ENCODE measurements around the gene FBXO22.

The FBXO22 gene

GRCh38 chr15:75884041-75884440 is 19.6 kb upstream of the FBXO22 start:
- H3K4me3 ChIP-seq, result no peak overlapping the region
- DNase-seq, result no peak
- no peaks in the 10 kb centered on the region for H3K9me3 ChIP-seq
- no peak overlapping the region for H3K27ac ChIP-seq
- H3K36me3 ChIP-seq, result peaks cover 4 to 19% (median 11%) of the 10 kb centered on the region in 3 donors
- H3K4me1 ChIP-seq, result no peaks in the 10 kb centered on the region
- no peak for TF ChIP-seq CTCF (IDR thresholded peaks at IDR 0.05)
- H3K27me3 ChIP-seq, result no peaks in the 10 kb centered on the region
- intact Hi-C loops (cut with DNase I; ENCODE audit: low total_unique reads), result no loop called here

GRCh38 chr15:75887178-75887577 is 16.5 kb upstream of the FBXO22 start:
- H3K9me3 ChIP-seq, result no peaks in the 10 kb centered on the region
- intact Hi-C loops (cut with DNase I; ENCODE audit: low total_unique reads), result no loop called here
- H3K4me1 ChIP-seq, result no peaks in the 10 kb centered on the region
- TF ChIP-seq CTCF (IDR thresholded peaks at IDR 0.05), result no peak
- H3K27ac ChIP-seq, result no peak overlapping the region
- no peak for DNase-seq
- no peak overlapping the region for H3K4me3 ChIP-seq
- peaks cover 4 to 8% (median 6%) of the 10 kb centered on the region in 3 donors for H3K36me3 ChIP-seq
- H3K27me3 ChIP-seq, result no peaks in the 10 kb centered on the region

DNA sequence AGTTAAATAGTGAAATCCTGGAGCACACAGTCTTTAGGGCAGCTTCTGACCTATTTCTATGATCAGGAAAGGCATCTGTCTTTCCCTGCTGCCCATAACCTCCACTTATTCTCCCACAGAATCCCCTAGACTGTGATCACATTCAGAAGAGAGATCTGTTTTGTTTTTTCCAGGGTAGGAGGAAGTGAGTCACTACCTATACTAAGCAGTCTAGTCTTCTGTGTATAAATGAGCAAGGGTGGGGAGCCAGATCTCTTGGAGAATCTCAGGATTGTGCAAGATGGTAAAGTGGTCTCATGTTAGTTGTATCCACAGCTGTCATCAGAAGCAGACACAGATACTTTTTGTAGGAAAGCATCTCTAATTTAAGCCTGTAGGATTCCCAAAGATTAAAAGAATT is 11.8 kb upstream of the FBXO22 start:
- no peak for DNase-seq
- intact Hi-C loops (cut with DNase I; ENCODE audit: low total_unique reads), result no loop called here
- H3K27me3 ChIP-seq, result no peaks in the 10 kb centered on the region
- peaks cover 0 to 10% (median 0%) of the 10 kb centered on the region in 3 donors for H3K36me3 ChIP-seq
- H3K4me3 ChIP-seq, result no peak overlapping the region
- H3K27ac ChIP-seq, result peak overlapping the region in 1 of 2 donors; percentile 16
- H3K4me1 ChIP-seq, result no peaks in the 10 kb centered on the region
- H3K9me3 ChIP-seq, result no peaks in the 10 kb centered on the region
- TF ChIP-seq CTCF (IDR thresholded peaks at IDR 0.05), result no peak

GRCh38 chr15:75895731-75896130 is 7.9 kb upstream of the FBXO22 start:
- intact Hi-C loops (cut with DNase I; ENCODE audit: low total_unique reads), result no loop called here
- no peaks in the 10 kb centered on the region for H3K4me1 ChIP-seq

GRCh38 chr15:75900577-75900976 is 3.1 kb upstream of the FBXO22 start:
- no peak overlapping the region for H3K4me3 ChIP-seq
- no peak for DNase-seq
- no peaks in the 10 kb centered on the region for H3K27me3 ChIP-seq
- H3K9me3 ChIP-seq, result no peaks in the 10 kb centered on the region
- no peak for TF ChIP-seq CTCF (IDR thresholded peaks at IDR 0.05)
- intact Hi-C loops (cut with DNase I; ENCODE audit: low total_unique reads), result no loop called here
- H3K36me3 ChIP-seq, result peaks cover 0 to 4% (median 0%) of the 10 kb centered on the region in 3 donors
- no peak overlapping the region for H3K27ac ChIP-seq
- H3K4me1 ChIP-seq, result peaks cover 0 to 16% (median 12%) of the 10 kb centered on the region in 4 donors

More at GRCh38 chr15:75895731-75896130, 7.9 kb upstream of the FBXO22 start:
- Histone ChIP-seq H3K27ac (no peak overlapping the region), H3K9me3 (no peaks in the 10 kb centered on the region), H3K36me3 (peaks cover 0 to 14% (median 0%) of the 10 kb centered on the region in 3 donors), H3K4me3 (no peak overlapping the region), H3K27me3 (no peaks in the 10 kb centered on the region)
- DNase-seq, result no peak
- no peak for TF ChIP-seq CTCF (IDR thresholded peaks at IDR 0.05)

DNA sequence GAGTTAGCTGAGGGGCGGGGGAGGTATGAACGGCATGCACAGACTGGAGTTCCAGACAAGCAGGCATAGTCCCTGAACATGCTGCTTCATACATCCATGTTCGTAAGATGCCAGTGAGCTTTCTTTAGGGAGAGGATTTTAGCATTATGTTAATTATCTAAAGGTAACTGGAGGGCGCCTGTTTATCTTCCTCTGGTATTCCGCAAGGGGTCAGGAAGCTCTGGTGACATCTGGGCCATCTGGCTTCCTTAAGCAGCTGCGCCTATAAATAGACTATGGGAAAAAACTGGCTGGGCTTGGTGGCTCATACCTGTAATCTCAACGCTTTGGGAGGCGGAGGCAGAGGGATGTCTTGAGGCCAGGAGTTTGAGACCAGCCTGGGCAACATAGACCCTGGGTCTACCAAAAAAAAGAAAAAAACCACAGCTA is 1.5 kb upstream of the FBXO22 start:
- Histone ChIP-seq H3K27me3 (no peaks in the 10 kb centered on the region), H3K36me3 (peaks cover 0 to 4% (median 0%) of the 10 kb centered on the region in 3 donors), H3K9me3 (no peaks in the 10 kb centered on the region), H3K4me1 (peaks cover 0 to 26% (median 12%) of the 10 kb centered on the region in 4 donors), H3K4me3 (no peak overlapping the region), H3K27ac (no peak overlapping the region)
- no peak for TF ChIP-seq CTCF (IDR thresholded peaks at IDR 0.05)
- intact Hi-C loops (cut with DNase I; ENCODE audit: low total_unique reads), result no loop called here
- no peak for DNase-seq

Data from tibial artery (tissue), 4 donors.